Mesenchymal stem cell (in vitro differentiated cells and primary cell): ENCODE data around the gene TRIP6.
A peak's percentile ranks its signal among the peaks of the same experiment; 100 is the strongest.

ENCODE experiments used
- DNase-seq: peaks from one replicate; pipeline ENCODE4 v3.0.0-alpha.2; 2013
- H2AFZ ChIP-seq: one replicate; pipeline ENCODE4 v1.6.1; 2013; ENCODE audit warnings: low read depth, mild to moderate bottlenecking, control low read depth, inconsistent platforms, low read length, moderate library complexity
- H2AK5ac ChIP-seq: 2 replicates; pipeline ENCODE4 v1.6.1; 2013; ENCODE audit warnings: low read length, moderate library complexity, mild to moderate bottlenecking, inconsistent platforms; ENCODE audit not compliant: severe bottlenecking
- H2BK120ac ChIP-seq: one replicate; pipeline ENCODE4 v1.6.1; 2013; ENCODE audit warnings: low read depth, mild to moderate bottlenecking, inconsistent platforms, low read length, moderate library complexity
- H2BK12ac ChIP-seq, 2 experiments: one replicate each; pipeline ENCODE4 v1.6.1; 2013; ENCODE audit warnings: inconsistent platforms in 2 of 2, low read length in 2 of 2, mild to moderate bottlenecking in 2 of 2, moderate library complexity in 2 of 2, control low read depth in 1 of 2
- H2BK15ac ChIP-seq: one replicate; pipeline ENCODE4 v1.6.1; 2013; ENCODE audit warnings: mild to moderate bottlenecking, low read depth, inconsistent platforms; ENCODE audit not compliant: poor library complexity, severe bottlenecking
- H2BK5ac ChIP-seq: 2 replicates; pipeline ENCODE4 v1.6.1; 2013; ENCODE audit warnings: low read depth, mild to moderate bottlenecking, low read length, control low read depth, inconsistent platforms; ENCODE audit not compliant: poor library complexity, severe bottlenecking
- H3K14ac ChIP-seq, 2 experiments: one replicate each; pipeline ENCODE4 v1.6.1; 2013; ENCODE audit warnings: inconsistent platforms in 2 of 2, low read length in 2 of 2, control low read depth in 1 of 2, mild to moderate bottlenecking in 1 of 2, moderate library complexity in 1 of 2
- H3K18ac ChIP-seq, 2 experiments: one replicate each; pipeline ENCODE4 v1.6.1; 2013; ENCODE audit warnings: inconsistent platforms in 2 of 2, low read length in 2 of 2, control low read depth in 1 of 2, low read depth in 1 of 2, mild to moderate bottlenecking in 1 of 2
- H3K23ac ChIP-seq, 2 experiments: one replicate each; pipeline ENCODE4 v1.6.1; 2013; ENCODE audit warnings: inconsistent platforms in 2 of 2, low read length in 2 of 2, mild to moderate bottlenecking in 2 of 2, moderate library complexity in 2 of 2, control low read depth in 1 of 2
- H3K27ac ChIP-seq: 2 replicates; pipeline ENCODE4 v1.5.1; 2013; ENCODE audit warnings: mild to moderate bottlenecking, moderate library complexity, low read length, control low read depth, inconsistent platforms; ENCODE audit not compliant: poor library complexity, severe bottlenecking
- H3K27me3 ChIP-seq, 2 experiments: 2 replicates each; pipeline versions ENCODE4 v1.6.1 to v1.7.0; 2013; ENCODE audit warnings: low read length in 2 of 2, mild to moderate bottlenecking in 2 of 2, moderate library complexity in 2 of 2, control low read depth in 1 of 2, inconsistent platforms in 1 of 2; ENCODE audit not compliant: control insufficient read depth in 1 of 2, insufficient read depth in 1 of 2
- H3K36me3 ChIP-seq, 2 experiments: 2 replicates each; pipeline versions ENCODE4 v1.6.1 to v1.7.0; 2013; ENCODE audit warnings: low read length in 2 of 2, control low read depth in 1 of 2, inconsistent platforms in 1 of 2, low read depth in 1 of 2, mild to moderate bottlenecking in 1 of 2; ENCODE audit not compliant: insufficient read depth in 2 of 2, control insufficient read depth in 1 of 2
- H3K4ac ChIP-seq, 2 experiments: one replicate each; pipeline ENCODE4 v1.6.1; 2013; ENCODE audit warnings: inconsistent platforms in 2 of 2, low read length in 2 of 2, mild to moderate bottlenecking in 2 of 2, moderate library complexity in 2 of 2, control low read depth in 1 of 2, low read depth in 1 of 2
- H3K4me1 ChIP-seq: 2 replicates; pipeline ENCODE4 v1.6.1; 2013; ENCODE audit warnings: low read depth, low read length, control low read depth; ENCODE audit not compliant: control insufficient read depth, insufficient read depth
- H3K4me2 ChIP-seq: 2 replicates; pipeline ENCODE4 v1.6.1; 2013; ENCODE audit warnings: low read length, mild to moderate bottlenecking, inconsistent platforms; ENCODE audit not compliant: poor library complexity, severe bottlenecking
- H3K4me3 ChIP-seq, 2 experiments: 2 replicates each; pipeline versions ENCODE4 v1.5.1 to v1.7.0; 2013; ENCODE audit warnings: low read length in 2 of 2, mild to moderate bottlenecking in 2 of 2, control low read depth in 1 of 2, low read depth in 1 of 2; ENCODE audit not compliant: insufficient read depth in 1 of 2
- H3K79me1 ChIP-seq: replicated peaks from 2 replicates; pipeline ENCODE4 v1.6.1; 2013; ENCODE audit warnings: mild to moderate bottlenecking, control low read depth, low read length, inconsistent platforms; ENCODE audit not compliant: poor library complexity, severe bottlenecking
- H3K9ac ChIP-seq: 2 replicates; pipeline ENCODE4 v1.7.0; 2013; ENCODE audit warnings: mild to moderate bottlenecking, low read length, moderate library complexity
- H3K9me3 ChIP-seq: 2 replicates; pipeline ENCODE4 v1.7.0; 2013; ENCODE audit warnings: mild to moderate bottlenecking, low read length; ENCODE audit not compliant: control insufficient read depth
- H4K8ac ChIP-seq: one replicate; pipeline ENCODE4 v1.6.1; 2013; ENCODE audit warnings: inconsistent platforms, mild to moderate bottlenecking, low read length, moderate library complexity
- H4K91ac ChIP-seq: one replicate; pipeline ENCODE4 v1.6.1; 2013; ENCODE audit warnings: mild to moderate bottlenecking, low read length, inconsistent platforms
- WGBS: methylation state at CpG from one replicate; pipeline ENCODE4 v1.1.7; 2013; ENCODE audit warnings: mixed read lengths; 5-methylcytosine and 5-hydroxymethylcytosine counted together

The TRIP6 gene

DNA sequence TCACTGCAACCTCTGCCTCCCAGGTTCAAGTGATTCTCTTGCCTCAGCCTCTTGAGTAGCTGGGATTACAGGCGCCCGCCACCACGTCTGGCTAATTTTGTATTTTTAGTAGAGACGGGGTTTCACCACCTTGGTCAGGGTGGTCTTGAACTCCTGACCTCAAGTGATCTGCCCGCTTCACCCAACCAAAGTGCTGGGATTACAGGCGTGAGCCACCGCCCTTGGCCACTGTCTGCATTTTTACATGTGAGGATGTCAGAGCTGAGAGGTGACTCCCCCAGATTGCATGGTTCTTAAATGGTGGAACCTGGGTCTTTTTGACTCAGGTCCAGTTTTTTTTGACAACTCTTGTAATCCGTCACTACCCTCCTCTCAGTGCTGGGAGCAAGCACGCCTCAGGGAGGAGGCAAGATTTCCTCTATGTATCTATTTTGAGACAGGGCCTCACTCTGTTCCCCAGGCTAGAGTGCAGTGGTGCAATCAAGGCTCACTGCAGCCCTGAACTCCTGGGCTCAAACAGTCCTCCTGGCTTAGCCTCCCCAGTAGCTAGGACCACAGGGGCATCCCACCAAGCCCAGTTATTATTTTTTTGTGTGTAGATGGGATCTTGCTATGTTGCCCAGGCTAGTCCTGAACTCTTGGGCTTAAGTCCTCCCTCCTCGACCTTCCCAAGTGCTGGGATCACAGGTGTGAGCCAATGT is 6.6 kb downstream of the TRIP6 start:
- H3K18ac ChIP-seq = no peak overlapping the region
- 99% methylated on average over 10 of the region's 10 CpGs for WGBS
- peak overlapping the region; percentile 94 for H3K9ac ChIP-seq
- H3K79me1 ChIP-seq = peaks cover 15% of the 10 kb centered on the region
- peak overlapping the region; percentile 100 for H4K8ac ChIP-seq
- DNase-seq = no peak
- peaks cover 60 to 67% of the 10 kb centered on the region in 2 experiments for H3K36me3 ChIP-seq
- H3K4me3 ChIP-seq = peak overlapping the region in 1 of 2 experiments; percentile 100
- H2AK5ac ChIP-seq = peak overlapping the region; percentile 17
- H3K23ac ChIP-seq = no peak overlapping the region
- no peak overlapping the region for H2BK120ac ChIP-seq
- H2AFZ ChIP-seq = no peak overlapping the region
- H2BK12ac ChIP-seq = no peak overlapping the region
- H3K9me3 ChIP-seq = no peaks in the 10 kb centered on the region
- no peak overlapping the region for H2BK5ac ChIP-seq
- no peak overlapping the region for H2BK15ac ChIP-seq
- H3K4ac ChIP-seq = peak overlapping the region in 1 of 2 experiments; percentile 86
- no peaks in the 10 kb centered on the region for H3K27me3 ChIP-seq
- no peak overlapping the region for H3K14ac ChIP-seq
- peak overlapping the region; percentile 19 for H3K27ac ChIP-seq
- H3K4me2 ChIP-seq = peak overlapping the region; percentile 85
- peaks cover 32% of the 10 kb centered on the region for H3K4me1 ChIP-seq
- no peak overlapping the region for H4K91ac ChIP-seq

- Histone ChIP-seq H2BK15ac (no peak overlapping the region), H3K9me3 (no peaks in the 10 kb centered on the region), H2AK5ac (peak overlapping the region; percentile 17), H3K23ac (no peak overlapping the region), H2BK5ac (no peak overlapping the region), H3K4me1 (peaks cover 28% of the 10 kb centered on the region), H3K9ac (peak overlapping the region; percentile 94), H3K27ac (peak overlapping the region; percentile 97), H4K91ac (peak overlapping the region; percentile 100), H3K27me3 (no peaks in the 10 kb centered on the region), H3K4ac (peak overlapping the region; percentile 86 to 95), H2BK120ac (peak overlapping the region; percentile 67), H2AFZ (no peak overlapping the region), H3K36me3 (peaks cover 60 to 72% of the 10 kb centered on the region in 2 experiments), H2BK12ac (no peak overlapping the region), H3K18ac (peak overlapping the region in 1 of 2 experiments; percentile 99), H3K4me2 (peak overlapping the region; percentile 85), H3K14ac (no peak overlapping the region), H3K4me3 (peak overlapping the region; percentile 63 to 100), H4K8ac (peak overlapping the region; percentile 100), H3K79me1 (peaks cover 15% of the 10 kb centered on the region)
- no peak for DNase-seq
- 85% methylated on average over 8 of the region's 8 CpGs for WGBS
Observed at GRCh38 chr7:100874300-100874576, 7.1 kb downstream of the TRIP6 start.

DNA sequence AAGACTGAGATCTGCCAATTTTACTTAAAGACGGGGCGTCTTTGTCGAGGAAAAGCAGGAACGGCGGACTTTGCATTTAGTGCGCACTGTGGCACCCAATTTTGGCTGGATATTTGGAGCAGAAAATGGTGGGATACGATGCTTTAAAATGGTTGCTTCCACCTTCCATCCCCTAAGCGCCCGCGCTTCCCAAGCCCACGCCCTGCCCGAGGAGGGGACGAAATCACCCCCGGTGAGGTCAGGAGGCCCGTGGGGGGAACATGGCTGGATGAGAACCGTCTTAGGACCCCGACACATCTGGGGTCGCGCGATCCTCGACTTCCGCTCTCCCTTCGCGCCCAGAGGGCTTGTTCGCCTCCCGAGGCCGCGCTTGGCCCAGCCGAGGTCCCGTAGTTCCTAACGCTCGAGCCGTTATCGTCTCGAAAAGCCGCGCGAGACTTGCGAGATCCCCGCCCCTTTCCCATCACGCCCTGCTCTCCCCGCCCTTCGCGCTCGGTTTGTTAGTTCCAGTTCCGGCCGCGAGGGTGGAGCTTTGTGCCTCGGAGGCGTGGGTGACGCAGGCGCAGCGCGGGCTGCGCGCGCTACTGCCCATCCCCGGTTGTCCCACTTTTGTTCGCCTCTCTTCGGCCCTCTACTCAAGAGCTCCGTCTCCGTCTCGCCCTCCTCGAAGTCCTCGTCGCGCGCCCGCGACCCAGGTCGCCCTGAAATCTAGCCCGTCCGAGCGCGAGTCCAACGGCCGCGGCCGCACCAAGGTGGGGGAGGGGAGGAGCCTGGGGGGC is 7.6 kb downstream of the TRIP6 start, which contains the start of gene SRRT:
Gene SRRT, plus strand, starts transcription at position 527 of the 779 bp plus-strand sequence. CDS start 488 bp downstream, outside the sequence.
- Histone ChIP-seq H3K36me3 (peaks cover 63 to 77% of the 10 kb centered on the region in 2 experiments), H2BK120ac (peak within 1 kb of the TSS; percentile 67), H3K4me3 (peak within 1 kb of the TSS; percentile 96 to 100), H3K4me1 (peaks cover 28% of the 10 kb centered on the region), H3K27ac (peak within 1 kb of the TSS; percentile 97), H3K27me3 (no peaks in the 10 kb centered on the region), H2BK15ac (peak within 1 kb of the TSS; percentile 86), H3K79me1 (peaks cover 15% of the 10 kb centered on the region), H3K9me3 (no peaks in the 10 kb centered on the region), H3K14ac (peak within 1 kb of the TSS; percentile 80 to 87), H2AFZ (peak within 1 kb of the TSS; percentile 36), H2AK5ac (peak within 1 kb of the TSS; percentile 17), H3K18ac (peak within 1 kb of the TSS; percentile 96 to 99), H2BK5ac (peak within 1 kb of the TSS; percentile 86), H3K9ac (peak within 1 kb of the TSS; percentile 94), H2BK12ac (peak within 1 kb of the TSS in 1 of 2 experiments; percentile 15), H3K4ac (peak within 1 kb of the TSS; percentile 86 to 95), H3K23ac (peak within 1 kb of the TSS; percentile 90 to 92), H3K4me2 (peak within 1 kb of the TSS; percentile 85), H4K8ac (peak within 1 kb of the TSS; percentile 100), H4K91ac (peak within 1 kb of the TSS; percentile 100)
- 4% methylated on average over 74 of the region's 79 CpGs for WGBS
- peak; percentile 97 for DNase-seq

- Histone ChIP-seq H3K4me1 (peaks cover 27% of the 10 kb centered on the region), H3K23ac (peak overlapping the region; percentile 90 to 92), H4K8ac (no peak overlapping the region), H3K4ac (peak overlapping the region; percentile 79 to 95), H3K9me3 (no peaks in the 10 kb centered on the region), H2AK5ac (no peak overlapping the region), H2BK12ac (peak overlapping the region in 1 of 2 experiments; percentile 15), H3K27ac (peak overlapping the region; percentile 81), H2BK15ac (peak overlapping the region; percentile 86), H3K18ac (peak overlapping the region; percentile 93 to 96), H3K4me3 (peak overlapping the region; percentile 96 to 100), H2AFZ (peak overlapping the region; percentile 8), H3K14ac (peak overlapping the region; percentile 80 to 87), H4K91ac (peak overlapping the region; percentile 34), H3K36me3 (peaks cover 63 to 75% of the 10 kb centered on the region in 2 experiments), H2BK5ac (peak overlapping the region; percentile 50), H3K27me3 (no peaks in the 10 kb centered on the region), H2BK120ac (peak overlapping the region; percentile 2), H3K9ac (peak overlapping the region; percentile 94), H3K79me1 (peaks cover 14% of the 10 kb centered on the region), H3K4me2 (peak overlapping the region; percentile 64)
- DNase-seq = no peak
- WGBS = 1% methylated on average over 23 of the region's 39 CpGs
Observed at GRCh38 chr7:100875356-100875751, 8.2 kb downstream of the TRIP6 start.
